ENCODE results near the gene CPNE9.

CPNE9 gene

DNA sequence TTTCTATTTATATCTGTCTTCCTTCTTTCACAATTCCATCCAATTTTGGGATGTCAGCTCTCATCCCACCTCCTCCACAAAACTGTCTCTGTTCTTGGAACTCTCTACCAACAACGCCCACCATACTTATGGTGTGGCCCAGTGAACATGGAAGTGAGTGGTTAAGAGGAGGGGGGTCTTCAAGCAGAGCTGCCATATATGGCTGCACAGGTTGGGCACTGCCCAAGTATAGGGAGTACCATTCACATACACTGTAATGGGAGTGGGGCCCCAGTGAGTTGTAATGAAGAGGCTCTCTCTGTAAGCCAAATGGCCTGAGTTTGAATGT, 74.0 kb downstream of the CPNE9 start:
- TF ChIP-seq, protein P1, sequence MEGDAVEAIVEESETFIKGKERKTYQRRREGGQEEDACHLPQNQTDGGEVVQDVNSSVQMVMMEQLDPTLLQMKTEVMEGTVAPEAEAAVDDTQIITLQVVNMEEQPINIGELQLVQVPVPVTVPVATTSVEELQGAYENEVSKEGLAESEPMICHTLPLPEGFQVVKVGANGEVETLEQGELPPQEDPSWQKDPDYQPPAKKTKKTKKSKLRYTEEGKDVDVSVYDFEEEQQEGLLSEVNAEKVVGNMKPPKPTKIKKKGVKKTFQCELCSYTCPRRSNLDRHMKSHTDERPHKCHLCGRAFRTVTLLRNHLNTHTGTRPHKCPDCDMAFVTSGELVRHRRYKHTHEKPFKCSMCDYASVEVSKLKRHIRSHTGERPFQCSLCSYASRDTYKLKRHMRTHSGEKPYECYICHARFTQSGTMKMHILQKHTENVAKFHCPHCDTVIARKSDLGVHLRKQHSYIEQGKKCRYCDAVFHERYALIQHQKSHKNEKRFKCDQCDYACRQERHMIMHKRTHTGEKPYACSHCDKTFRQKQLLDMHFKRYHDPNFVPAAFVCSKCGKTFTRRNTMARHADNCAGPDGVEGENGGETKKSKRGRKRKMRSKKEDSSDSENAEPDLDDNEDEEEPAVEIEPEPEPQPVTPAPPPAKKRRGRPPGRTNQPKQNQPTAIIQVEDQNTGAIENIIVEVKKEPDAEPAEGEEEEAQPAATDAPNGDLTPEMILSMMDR (IDR thresholded peaks at IDR 0.05; ENCODE audit: poor library complexity, severe bottlenecking): no peak
- no peaks in the 10 kb centered on the region for H3K4me1 ChIP-seq (ENCODE audit: insufficient read depth, poor library complexity, severe bottlenecking)
- DNase-seq (ENCODE audit: low spot score) (no peak), ATAC-seq (ENCODE audit: low read depth) (no peak)
- peaks cover 10% of the 10 kb centered on the region for H3K36me3 ChIP-seq (ENCODE audit: low read depth)
- H3K27ac ChIP-seq (ENCODE audit: poor library complexity, severe bottlenecking): no peak overlapping the region
- no peaks in the 10 kb centered on the region for H3K9me3 ChIP-seq (ENCODE audit: severe bottlenecking)
- no peak overlapping the region for H3K4me3 ChIP-seq (ENCODE audit: severe bottlenecking)
- no peaks in the 10 kb centered on the region for H3K27me3 ChIP-seq (ENCODE audit: insufficient read depth, poor library complexity, severe bottlenecking)

DNA sequence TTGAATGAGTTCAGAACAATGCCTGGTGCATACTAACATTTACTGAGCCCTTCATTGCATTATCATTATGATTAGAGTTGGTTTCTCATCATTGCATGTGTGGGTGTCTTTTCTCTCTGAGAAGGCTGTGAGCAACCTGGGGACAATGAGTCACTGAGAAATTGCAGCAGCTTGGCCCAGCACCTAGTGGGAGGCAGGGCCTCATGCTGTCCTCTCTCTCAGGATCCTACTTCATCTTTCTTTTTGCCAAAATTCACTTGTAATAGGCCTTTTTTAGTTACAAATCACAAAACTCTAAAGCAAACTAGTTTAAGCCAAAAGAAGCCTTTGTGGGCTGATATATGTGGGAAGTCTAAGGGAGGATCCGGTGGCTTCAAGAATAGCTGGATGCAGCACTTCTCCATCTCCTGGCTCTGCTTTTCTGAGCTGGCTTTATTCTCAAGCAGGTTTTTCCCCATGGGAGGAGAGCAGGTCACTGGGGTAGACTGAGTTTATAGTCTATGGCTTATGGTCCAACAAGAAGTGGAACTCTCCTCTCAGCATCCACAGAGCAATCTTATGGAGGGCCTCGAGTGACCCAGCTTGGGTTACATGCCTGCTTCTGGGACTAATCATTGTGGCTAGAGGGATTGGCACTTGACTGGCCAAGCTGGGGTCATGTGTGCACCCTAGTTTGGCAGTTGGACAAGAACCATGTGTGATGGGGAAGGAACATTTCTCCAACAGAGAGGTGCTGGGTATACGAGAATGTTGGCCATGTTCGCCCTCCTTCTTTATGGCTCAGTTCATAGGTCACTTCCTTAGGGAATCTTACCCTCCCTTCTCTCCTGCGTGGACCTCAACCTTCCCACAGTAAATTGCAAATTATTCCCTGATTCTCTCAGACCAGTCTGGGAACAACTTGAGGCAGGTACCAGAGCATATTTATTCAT, 74.8 kb downstream of the CPNE9 start:
- no peaks in the 10 kb centered on the region for H3K9me3 ChIP-seq (ENCODE audit: severe bottlenecking)
- no peak overlapping the region for H3K4me3 ChIP-seq (ENCODE audit: severe bottlenecking)
- peak; percentile 55; the same call in 2 of the 3 replicates for ATAC-seq (ENCODE audit: low read depth)
- peaks cover 17% of the 10 kb centered on the region for H3K36me3 ChIP-seq (ENCODE audit: low read depth)
- H3K4me1 ChIP-seq (ENCODE audit: insufficient read depth, poor library complexity, severe bottlenecking): no peaks in the 10 kb centered on the region
- H3K27ac ChIP-seq (ENCODE audit: poor library complexity, severe bottlenecking): no peak overlapping the region
- TF ChIP-seq, protein P1 (IDR thresholded peaks at IDR 0.05; ENCODE audit: poor library complexity, severe bottlenecking): no peak
- no peak for DNase-seq (ENCODE audit: low spot score)
- no peaks in the 10 kb centered on the region for H3K27me3 ChIP-seq (ENCODE audit: insufficient read depth, poor library complexity, severe bottlenecking)

- Histone ChIP-seq H3K27ac (ENCODE audit: poor library complexity, severe bottlenecking) (no peak overlapping the region), H3K27me3 (ENCODE audit: insufficient read depth, poor library complexity, severe bottlenecking) (no peaks in the 10 kb centered on the region), H3K36me3 (ENCODE audit: low read depth) (peaks cover 24% of the 10 kb centered on the region), H3K4me1 (ENCODE audit: insufficient read depth, poor library complexity, severe bottlenecking) (no peaks in the 10 kb centered on the region), H3K9me3 (ENCODE audit: severe bottlenecking) (no peaks in the 10 kb centered on the region), H3K4me3 (ENCODE audit: severe bottlenecking) (no peak overlapping the region)
- TF ChIP-seq, protein P1 (IDR thresholded peaks at IDR 0.05; ENCODE audit: poor library complexity, severe bottlenecking): no peak
- no peak for DNase-seq (ENCODE audit: low spot score)
- no peak for ATAC-seq (ENCODE audit: low read depth)
Observed at GRCh38 chr3:9779075-9779593, 75.5 kb downstream of the CPNE9 start.
